Immature natural killer cell (primary cell): ENCODE results near the gene LINGO1. TPM values are rescaled to one million over a fixed set of nuclear protein-coding genes. Genes with fewer than 3 reads are reported as not detected.

Experiments used
- DNase-seq, 3 donors: peaks; one replicate each; pipeline ENCODE4 v3.0.0; 2022; ENCODE audit warnings: mixed read lengths in 1 of 3
- H3K27ac Mint-ChIP-seq, 6 donors: one replicate each; pipeline ENCODE4 v1.8.0; 2020; ENCODE audit warnings: mixed read lengths in 6 of 6, mild to moderate bottlenecking in 5 of 6, inconsistent platforms in 4 of 6, moderate library complexity in 3 of 6
- H3K27me3 Mint-ChIP-seq, 3 donors: one replicate each; pipeline ENCODE4 v1.8.0; 2020 to 2021; ENCODE audit warnings: low read depth in 3 of 3, mild to moderate bottlenecking in 3 of 3, mixed read lengths in 3 of 3, moderate library complexity in 3 of 3, inconsistent platforms in 1 of 3
- H3K36me3 Mint-ChIP-seq, 3 donors: one replicate each; pipeline ENCODE4 v1.8.0; 2020; ENCODE audit warnings: mixed read lengths in 3 of 3, inconsistent platforms in 2 of 3, mild to moderate bottlenecking in 2 of 3
- H3K4me1 Mint-ChIP-seq, 2 donors: one replicate each; pipeline ENCODE4 v1.8.0; 2020; ENCODE audit warnings: inconsistent platforms in 2 of 2, mild to moderate bottlenecking in 2 of 2, mixed read lengths in 2 of 2, moderate library complexity in 1 of 2
- H3K4me3 Mint-ChIP-seq, 5 donors: one replicate each; pipeline ENCODE4 v1.8.0; 2020; ENCODE audit warnings: mild to moderate bottlenecking in 5 of 5, mixed read lengths in 5 of 5, inconsistent platforms in 3 of 5, moderate library complexity in 3 of 5
- H3K9me3 Mint-ChIP-seq, 6 donors: one replicate each; pipeline ENCODE4 v1.8.0; 2020; ENCODE audit warnings: mild to moderate bottlenecking in 6 of 6, mixed read lengths in 6 of 6, inconsistent platforms in 4 of 6, moderate library complexity in 3 of 6
- polyA plus RNA-seq, 3 donors: library from polyadenylated mRNA; unstranded; fragments of 300-500 nt; fragmentation: Illumina TruSeq; gene quantifications; one replicate each; pipeline ENCODE4 v1.2.3, GENCODE V29; 2021

Gene LINGO1
- polyA plus RNA-seq, 3 donors from 2014 or later: not detected

- Mint-ChIP-seq H3K27ac (no peak overlapping the region), H3K4me1 (peaks cover 0 to 2% of the 10 kb centered on the region in 2 donors), H3K9me3 (peaks cover 0 to 2% (median 0%) of the 10 kb centered on the region in 6 donors), H3K4me3 (no peak overlapping the region), H3K36me3 (no peaks in the 10 kb centered on the region), H3K27me3 (peaks cover 2 to 7% (median 2%) of the 10 kb centered on the region in 3 donors)
- DNase-seq: no peak
Measured at GRCh38 chr15:77568014-77568972, 64.4 kb downstream of the LINGO1 start.

GRCh38 chr15:77567202-77567601 is 65.5 kb downstream of the LINGO1 start:
- Mint-ChIP-seq H3K36me3 (no peaks in the 10 kb centered on the region), H3K4me1 (peaks cover 0 to 2% of the 10 kb centered on the region in 2 donors), H3K4me3 (no peak overlapping the region), H3K27me3 (peaks cover 2 to 7% (median 5%) of the 10 kb centered on the region in 3 donors), H3K27ac (no peak overlapping the region), H3K9me3 (peaks cover 0 to 2% (median 0%) of the 10 kb centered on the region in 6 donors)
- no peak for DNase-seq

DNA sequence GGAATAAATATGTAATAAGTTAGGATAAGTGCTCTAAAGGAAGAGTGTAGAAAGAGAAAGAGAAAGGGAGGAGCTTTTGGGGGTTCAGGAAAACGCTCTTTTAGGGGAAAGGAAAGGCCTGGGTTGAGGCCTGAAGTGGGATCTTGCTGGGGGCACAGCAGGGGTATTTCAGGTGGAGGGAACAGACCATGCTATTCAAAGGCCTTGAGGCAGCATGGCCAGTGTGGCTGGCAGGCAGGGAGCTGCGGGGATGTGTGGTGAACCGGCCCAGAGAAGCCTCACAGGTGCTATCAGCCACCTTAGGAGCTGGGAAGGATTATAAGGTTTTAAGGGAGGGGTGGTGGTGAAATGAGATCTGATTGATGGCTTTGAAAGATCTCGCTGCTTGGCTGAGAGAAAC is 66.6 kb downstream of the LINGO1 start:
- no peak overlapping the region for H3K27ac Mint-ChIP-seq
- DNase-seq: no peak
- H3K9me3 Mint-ChIP-seq: peaks cover 0 to 2% (median 0%) of the 10 kb centered on the region in 6 donors
- peaks cover 5 to 7% (median 6%) of the 10 kb centered on the region in 3 donors for H3K27me3 Mint-ChIP-seq
- H3K4me3 Mint-ChIP-seq: no peak overlapping the region
- peaks cover 0 to 2% of the 10 kb centered on the region in 2 donors for H3K4me1 Mint-ChIP-seq
- no peaks in the 10 kb centered on the region for H3K36me3 Mint-ChIP-seq

- Mint-ChIP-seq H3K27ac (peak overlapping the region in 1 of 6 donors; percentile 62), H3K4me3 (no peak overlapping the region), H3K27me3 (peaks cover 5 to 7% (median 6%) of the 10 kb centered on the region in 3 donors), H3K9me3 (peaks cover 0 to 2% (median 0%) of the 10 kb centered on the region in 6 donors), H3K36me3 (no peaks in the 10 kb centered on the region), H3K4me1 (peaks cover 0 to 2% of the 10 kb centered on the region in 2 donors)
- DNase-seq: no peak
Measured at GRCh38 chr15:77565378-77565915, 67.3 kb downstream of the LINGO1 start.

GRCh38 chr15:77564938-77565337 is 67.8 kb downstream of the LINGO1 start:
- Mint-ChIP-seq H3K27me3 (peaks cover 5 to 7% (median 6%) of the 10 kb centered on the region in 3 donors), H3K36me3 (no peaks in the 10 kb centered on the region), H3K4me3 (no peak overlapping the region), H3K27ac (no peak overlapping the region), H3K4me1 (peaks cover 0 to 2% of the 10 kb centered on the region in 2 donors), H3K9me3 (peaks cover 0 to 2% (median 0%) of the 10 kb centered on the region in 6 donors)
- DNase-seq: no peak

DNA sequence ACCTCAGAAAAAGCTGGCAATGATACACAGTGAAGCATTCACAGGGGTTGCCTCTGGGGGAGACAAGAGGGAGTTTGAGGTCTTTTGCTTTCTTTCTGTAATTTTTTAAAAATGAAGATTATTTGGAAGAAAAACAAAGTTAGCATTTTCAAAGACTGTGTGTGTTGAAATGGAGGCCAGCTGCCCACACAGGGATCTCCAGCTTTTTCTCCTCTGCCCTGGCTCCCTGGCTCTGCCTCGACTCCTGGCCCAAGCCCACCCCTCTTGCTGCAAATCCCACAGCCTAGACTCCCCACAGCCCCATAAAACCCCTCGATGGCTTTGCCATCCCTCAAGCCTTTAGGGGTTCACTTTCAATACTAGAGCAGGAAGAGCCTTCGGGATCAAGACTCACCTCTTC is 68.4 kb downstream of the LINGO1 start:
- Mint-ChIP-seq H3K4me1 (no peaks in the 10 kb centered on the region), H3K9me3 (peaks cover 0 to 2% (median 0%) of the 10 kb centered on the region in 6 donors), H3K27ac (peak overlapping the region in 1 of 6 donors; percentile 49), H3K36me3 (no peaks in the 10 kb centered on the region), H3K4me3 (no peak overlapping the region), H3K27me3 (peaks cover 5 to 7% (median 6%) of the 10 kb centered on the region in 3 donors)
- DNase-seq: no peak

GRCh38 chr15:77563623-77564156 is 69.0 kb downstream of the LINGO1 start:
- Mint-ChIP-seq H3K27me3 (peaks cover 5 to 7% (median 6%) of the 10 kb centered on the region in 3 donors), H3K4me3 (no peak overlapping the region), H3K36me3 (no peaks in the 10 kb centered on the region), H3K4me1 (no peaks in the 10 kb centered on the region), H3K9me3 (peaks cover 0 to 2% (median 0%) of the 10 kb centered on the region in 6 donors), H3K27ac (no peak overlapping the region)
- no peak for DNase-seq

Other genes with a start within 250 kb of the LINGO1 start
- 1 to 10 TPM in 2 of 3 donors, under 1 TPM in 1; 0.77 to 7.2 (median 2.5) TPM for gene PEAK1, start 212.8 kb downstream of the LINGO1 start, polyA plus RNA-seq
- 10 to 100 TPM; 26.8 to 56.2 (median 53.1) TPM for gene HMG20A, start 212.0 kb downstream of the LINGO1 start, polyA plus RNA-seq